K562 (cell line): ENCODE results near the gene FARP2. TPM values are rescaled to one million over a fixed set of nuclear protein-coding genes. Genes with fewer than 3 reads are reported as not detected.
A peak's percentile ranks its signal among the peaks of the same experiment; 100 is the strongest.

Experiments
- ATAC-seq: fragments of 200-7000 bp; cut with Tn5 transposase; 3 replicates; pipeline ENCODE4 v1.9.1; 2020; ENCODE audit warnings: moderate library complexity
- BruUV-seq: library from RNA; stranded (reverse); fragments of 400-500 nt; replicated peaks from 2 replicates; lab custom pipeline; 2021; lab: Mats Ljungman, UMichigan
- CTCF ChIA-PET: fragments of 300-600 bp; formaldehyde crosslinking; extraction: SDS; loops from one replicate; lab custom pipeline; 2021; ENCODE audit warnings: low intra/inter-chr PET ratio; lab: Yijun Ruan, JAX
- POLR2A ChIA-PET: fragments of 300-600, 350-650 bp; sonication (Branson Sonifier 250); formaldehyde crosslinking; extraction: SDS; loops from one replicate; lab custom pipeline; 2021; ENCODE audit warnings: antibody characterized with exemption, inconsistent platforms; lab: Yijun Ruan, JAX
- DNase-seq, 4 experiments: peaks; one replicate each; pipeline versions ENCODE4 v3.0.0 to v3.0.0-alpha.2; 2011 to 2018; ENCODE audit warnings: low spot score in 3 of 4, mixed read lengths in 3 of 4; ENCODE audit errors: extremely low read depth in 1 of 4
- FAIRE-seq: peaks from 2 replicates; lab custom pipeline; 2011; peaks lifted over from hg19 to GRCh38; lab: Jason Lieb, UNC
- H2AFZ ChIP-seq: 2 replicates; pipeline ENCODE4 v1.6.0; 2011; ENCODE audit warnings: low read depth, low read length, control low read depth, inconsistent platforms
- H3K27ac ChIP-seq: fragments of 200-600 bp; 3 replicates; pipeline ENCODE4 v1.8.0; 2011; ENCODE audit warnings: low read depth, mild to moderate bottlenecking, control low read depth, inconsistent platforms, low read length, moderate library complexity, mixed read lengths; ENCODE audit errors: extremely low read depth
- H3K27me3 ChIP-seq, 2 experiments: fragments of 300-600 bp in 1 of 2; 2 replicates in 1 of 2; 3 replicates in 1 of 2; pipeline versions ENCODE4 v1.6.0 to v1.8.0; 2011; ENCODE audit warnings: inconsistent platforms in 2 of 2, low read length in 2 of 2, mild to moderate bottlenecking in 1 of 2, mixed read lengths in 1 of 2, moderate library complexity in 1 of 2; ENCODE audit not compliant: control insufficient read depth in 2 of 2, insufficient read depth in 2 of 2
- H3K36me3 ChIP-seq: fragments of 300-600 bp; 3 replicates; pipeline ENCODE4 v1.8.0; 2011; ENCODE audit warnings: mild to moderate bottlenecking, low read length, inconsistent platforms; ENCODE audit not compliant: control insufficient read depth, insufficient read depth
- H3K4me1 ChIP-seq, 2 experiments: fragments of 200-600 bp in 1 of 2; replicated peaks in 1 of 2; 2 replicates in 1 of 2; 3 replicates in 1 of 2; pipeline versions ENCODE4 v1.5.1 to v1.8.0; 2011; ENCODE audit warnings: inconsistent platforms in 2 of 2, low read length in 2 of 2, mild to moderate bottlenecking in 1 of 2, mixed read lengths in 1 of 2, moderate library complexity in 1 of 2; ENCODE audit not compliant: control insufficient read depth in 2 of 2, insufficient read depth in 2 of 2
- H3K4me2 ChIP-seq: 2 replicates; pipeline ENCODE4 v1.6.1; 2011; ENCODE audit warnings: low read length, control low read depth, inconsistent platforms, mixed read lengths; ENCODE audit not compliant: insufficient read depth
- H3K4me3 ChIP-seq: fragments of 200-600 bp; sonication (generic), shearing (Covaris generic); 2 replicates; pipeline ENCODE4 v1.5.1; 2016; ENCODE audit warnings: control low read depth, inconsistent platforms
- H3K79me2 ChIP-seq: fragments of 200-600 bp; 3 replicates; pipeline ENCODE4 v1.8.0; 2011; ENCODE audit warnings: low read length, inconsistent platforms; ENCODE audit not compliant: control insufficient read depth, insufficient read depth
- H3K9ac ChIP-seq, 2 experiments: 2 replicates each; pipeline versions ENCODE4 v1.6.0 to v1.6.1; 2011; ENCODE audit warnings: low read depth in 2 of 2, low read length in 2 of 2, control low read depth in 1 of 2, inconsistent platforms in 1 of 2, mild to moderate bottlenecking in 1 of 2, mixed read lengths in 1 of 2; ENCODE audit not compliant: insufficient read depth in 1 of 2
- H3K9me1 ChIP-seq: one replicate; pipeline ENCODE4 v1.6.0; 2011; ENCODE audit warnings: inconsistent platforms, mild to moderate bottlenecking, low read length, moderate library complexity; ENCODE audit not compliant: control insufficient read depth, insufficient read depth
- H3K9me3 ChIP-seq: replicated peaks from 2 replicates; pipeline ENCODE4 v1.5.1; 2011; ENCODE audit warnings: low read depth, low read length, inconsistent platforms; ENCODE audit not compliant: control insufficient read depth, insufficient read depth
- H4K20me1 ChIP-seq: replicated peaks from 2 replicates; pipeline ENCODE4 v1.6.1; 2011; ENCODE audit warnings: low read length, inconsistent platforms, mixed read lengths; ENCODE audit not compliant: control insufficient read depth, insufficient read depth
- CBX2 ChIP-seq: fragments of 200-600 bp; sonication (generic); IDR thresholded peaks from one replicate; pipeline ENCODE4 v1.6.1; 2012; ENCODE audit warnings: mild to moderate bottlenecking, low read length, inconsistent platforms; ENCODE audit not compliant: insufficient read depth, poor library complexity, severe bottlenecking
- EHMT2 ChIP-seq: fragments of 450-650 bp; IDR thresholded peaks from 2 replicates; pipeline ENCODE4 v1.6.1; 2018; ENCODE audit warnings: antibody characterized with exemption
- EP400 ChIP-seq: fragments of 450-650 bp; IDR thresholded peaks from 2 replicates; pipeline ENCODE4 v1.6.1; 2017; ENCODE audit warnings: antibody characterized with exemption, mild to moderate bottlenecking, moderate library complexity
- HDAC6 ChIP-seq: IDR thresholded peaks from 2 replicates; pipeline ENCODE4 v1.6.1; 2012; ENCODE audit warnings: low read depth, mild to moderate bottlenecking, control low read depth, inconsistent platforms, low read length, moderate library complexity
- MAFG ChIP-seq: fragments of 450-650 bp; conservative IDR thresholded peaks from 2 replicates; pipeline ENCODE4 v1.6.1; 2016; ENCODE audit warnings: missing genetic modification characterization, missing compliant biosample characterization
- NFIC ChIP-seq: fragments of 450-650 bp; IDR thresholded peaks from 2 replicates; pipeline ENCODE4 v1.6.1; 2017; ENCODE audit warnings: mild to moderate bottlenecking, inconsistent platforms
- NR2C1 ChIP-seq, 2 experiments: fragments of 450-650 bp; IDR thresholded peaks; 2 replicates each; pipeline ENCODE4 v1.6.1; 2017; ENCODE audit warnings: mild to moderate bottlenecking in 2 of 2, antibody characterized with exemption in 1 of 2, inconsistent platforms in 1 of 2, missing compliant biosample characterization in 1 of 2, missing genetic modification characterization in 1 of 2
- PML ChIP-seq: IDR thresholded peaks from 2 replicates; pipeline ENCODE4 v1.6.1; 2012; ENCODE audit warnings: low read length, inconsistent platforms
- SUPT5H ChIP-seq: fragments of 450-650 bp; IDR thresholded peaks from 2 replicates; pipeline ENCODE4 v1.6.1; 2016
- WGBS: fragments of 100-300 bp; shearing (Covaris generic); methylation state at CpG from one replicate; pipeline ENCODE4 v1.1.6; 2016; ENCODE audit warnings: low coverage, mixed read lengths; ENCODE audit not compliant: insufficient coverage; ENCODE audit errors: missing lambda C conversion rate; 5-methylcytosine and 5-hydroxymethylcytosine counted together
- in situ Hi-C: fragments of 300-500 bp; cut with MboI; formaldehyde crosslinking; loops from 4 replicates; pipeline ENCODE4 v1.15.0; 2018; ENCODE audit warnings: inconsistent platforms, mixed read lengths
- intact Hi-C: fragments of 100-400 bp; cut with micrococcal nuclease; formaldehyde crosslinking; loops from 2 replicates; pipeline ENCODE4 v1.14.2; 2022
- polyA plus RNA-seq, 8 experiments: library from polyadenylated mRNA; depleted of rRNA in 4 of 8; stranded (reverse) in 5 of 8; unstranded in 3 of 8; fragments of >200 nt; fragmentation: Nextera tagmentation in 2 of 8; fragmentation: Illumina TruSeq in 1 of 8; extraction: Ambion mirVana in 2 of 8; extraction: Trizol in 1 of 8; gene quantifications; 2 replicates each; pipeline versions ENCODE4 v1.2.1 to v1.2.3, GENCODE V29; 2011 to 2014; ENCODE audit warnings: inconsistent platforms in 1 of 8, missing spikeins in 1 of 8
- total RNA-seq, 7 experiments: library from RNA; depleted of rRNA in 6 of 7; stranded (reverse); fragments of >200 nt in 6 of 7; fragmentation: Illumina TruSeq in 2 of 7; extraction: Trizol in 2 of 7; gene quantifications; 2 replicates each; pipeline versions ENCODE4 v1.2.1 to v1.2.3, GENCODE V29; 2011 to 2021; ENCODE audit warnings: low replicate concordance in 1 of 7
- TF ChIP-seq, protein P1 (sequence below): fragments of 450-650 bp; formaldehyde crosslinking; IDR thresholded peaks from 2 replicates; pipeline ENCODE4 v1.4.0; 2020; ENCODE audit warnings: mild to moderate bottlenecking
- TF ChIP-seq, protein P2 (sequence below): IDR thresholded peaks from 3 replicates; pipeline ENCODE4 v1.6.1; 2011; ENCODE audit warnings: borderline replicate concordance, mild to moderate bottlenecking; ENCODE audit not compliant: insufficient read length, insufficient read depth
- TF ChIP-seq, protein P3 (sequence below): fragments of 200-800 bp; sonication (Bioruptor generic); IDR thresholded peaks from 2 replicates; pipeline ENCODE4 v1.6.1; 2017; ENCODE audit warnings: missing genetic modification characterization, missing compliant biosample characterization

The FARP2 gene
- total and polyA plus RNA-seq, 9 of the 15 experiments (the other 6 are each of a cell fraction or from before 2014, with no cell fraction given): 4.1 to 38.1 (median 21.1) TPM

GRCh38 chr2:241534701-241535375 lies 178.8 kb downstream of the FARP2 start:
- no peaks in the 10 kb centered on the region for H3K9me3 ChIP-seq
- intact Hi-C loops: no loop called here

More at GRCh38 chr2:241534701-241535375, 178.8 kb downstream of the FARP2 start:
- POLR2A ChIA-PET: interaction anchor here (0.8 kb wide), 1 partner anchor 316 kb away, joined by 3 read pairs; no protein-coding TSS in a partner anchor
- Histone ChIP-seq H3K4me3 (no peak overlapping the region), H3K79me2 (no peaks in the 10 kb centered on the region), H4K20me1 (no peaks in the 10 kb centered on the region), H3K4me1 (peaks cover 0 to 19% of the 10 kb centered on the region in 2 experiments; a peak in 3 of 5 replicates), H3K9ac (peak overlapping the region in 1 of 2 experiments; percentile 35; a peak in 1 of 4 replicates), H3K36me3 (no peaks in the 10 kb centered on the region), H3K4me2 (no peak overlapping the region), H3K9me1 (no peaks in the 10 kb centered on the region), H2AFZ (no peak overlapping the region), H3K27me3 (peaks cover 3 to 25% of the 10 kb centered on the region in 2 experiments), H3K27ac (no peak overlapping the region)
- FAIRE-seq (no peak), DNase-seq (no peak), ATAC-seq (no peak)
- TF ChIP-seq, protein P1, sequence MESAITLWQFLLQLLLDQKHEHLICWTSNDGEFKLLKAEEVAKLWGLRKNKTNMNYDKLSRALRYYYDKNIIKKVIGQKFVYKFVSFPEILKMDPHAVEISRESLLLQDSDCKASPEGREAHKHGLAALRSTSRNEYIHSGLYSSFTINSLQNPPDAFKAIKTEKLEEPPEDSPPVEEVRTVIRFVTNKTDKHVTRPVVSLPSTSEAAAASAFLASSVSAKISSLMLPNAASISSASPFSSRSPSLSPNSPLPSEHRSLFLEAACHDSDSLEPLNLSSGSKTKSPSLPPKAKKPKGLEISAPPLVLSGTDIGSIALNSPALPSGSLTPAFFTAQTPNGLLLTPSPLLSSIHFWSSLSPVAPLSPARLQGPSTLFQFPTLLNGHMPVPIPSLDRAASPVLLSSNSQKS (CRISPR knock-in tag): no peak
- no peak for TF ChIP-seq PML
- no peak for TF ChIP-seq NFIC
- no peak for TF ChIP-seq SUPT5H
- TF ChIP-seq MAFG (tag): no peak
- no peak for TF ChIP-seq CBX2
- TF ChIP-seq EHMT2: no peak
- TF ChIP-seq, protein P2, sequence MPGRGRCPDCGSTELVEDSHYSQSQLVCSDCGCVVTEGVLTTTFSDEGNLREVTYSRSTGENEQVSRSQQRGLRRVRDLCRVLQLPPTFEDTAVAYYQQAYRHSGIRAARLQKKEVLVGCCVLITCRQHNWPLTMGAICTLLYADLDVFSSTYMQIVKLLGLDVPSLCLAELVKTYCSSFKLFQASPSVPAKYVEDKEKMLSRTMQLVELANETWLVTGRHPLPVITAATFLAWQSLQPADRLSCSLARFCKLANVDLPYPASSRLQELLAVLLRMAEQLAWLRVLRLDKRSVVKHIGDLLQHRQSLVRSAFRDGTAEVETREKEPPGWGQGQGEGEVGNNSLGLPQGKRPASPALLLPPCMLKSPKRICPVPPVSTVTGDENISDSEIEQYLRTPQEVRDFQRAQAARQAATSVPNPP: no peak
- TF ChIP-seq HDAC6: no peak
- TF ChIP-seq NR2C1 (IDR thresholded peaks at IDR 0.05): no peak
- TF ChIP-seq NR2C1 (tag; IDR thresholded peaks at IDR 0.05): no peak
- TF ChIP-seq EP400: no peak
- TF ChIP-seq, protein P3, sequence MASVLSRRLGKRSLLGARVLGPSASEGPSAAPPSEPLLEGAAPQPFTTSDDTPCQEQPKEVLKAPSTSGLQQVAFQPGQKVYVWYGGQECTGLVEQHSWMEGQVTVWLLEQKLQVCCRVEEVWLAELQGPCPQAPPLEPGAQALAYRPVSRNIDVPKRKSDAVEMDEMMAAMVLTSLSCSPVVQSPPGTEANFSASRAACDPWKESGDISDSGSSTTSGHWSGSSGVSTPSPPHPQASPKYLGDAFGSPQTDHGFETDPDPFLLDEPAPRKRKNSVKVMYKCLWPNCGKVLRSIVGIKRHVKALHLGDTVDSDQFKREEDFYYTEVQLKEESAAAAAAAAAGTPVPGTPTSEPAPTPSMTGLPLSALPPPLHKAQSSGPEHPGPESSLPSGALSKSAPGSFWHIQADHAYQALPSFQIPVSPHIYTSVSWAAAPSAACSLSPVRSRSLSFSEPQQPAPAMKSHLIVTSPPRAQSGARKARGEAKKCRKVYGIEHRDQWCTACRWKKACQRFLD (CRISPR knock-in tag): no peak
- in situ Hi-C loops: no loop called here
- BruUV-seq: no TSS peak
- 30% methylated on average over 15 of the region's 17 CpGs for WGBS
- CTCF ChIA-PET: no interaction called here
